Measurements from ENCODE around the gene CDH2.

The CDH2 gene

GRCh38 chr18:28079883-28080282, 97.0 kb downstream of the CDH2 start:
- no peak for DNase-seq

- no peak for DNase-seq
These were observed 98.1 kb downstream of the CDH2 start for GRCh38 chr18:28078849-28079248.

DNA sequence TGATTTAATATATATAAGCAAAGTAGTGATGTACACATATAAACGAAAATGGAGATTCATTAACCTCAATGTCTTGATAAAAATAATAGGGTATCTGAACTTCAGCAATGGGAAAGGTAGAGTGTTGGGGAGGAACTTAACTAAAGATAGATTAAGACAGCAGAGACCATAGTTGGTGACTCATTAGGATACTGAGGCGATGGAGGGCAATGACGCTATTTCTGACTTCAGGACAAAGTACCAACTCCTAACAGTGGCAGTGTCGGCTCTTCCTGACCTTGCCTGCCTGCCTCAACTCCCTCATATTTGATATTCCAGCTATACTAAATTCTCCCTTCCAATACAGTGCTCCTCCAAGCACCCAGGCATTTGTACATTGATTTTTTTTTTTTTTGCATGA, 98.6 kb downstream of the CDH2 start:
- DNase-seq: no peak

GRCh38 chr18:28075501-28075900, 101.4 kb downstream of the CDH2 start:
- DNase-seq: no peak

- no peak for DNase-seq
These were observed 102.9 kb downstream of the CDH2 start for GRCh38 chr18:28074076-28074475.

DNA sequence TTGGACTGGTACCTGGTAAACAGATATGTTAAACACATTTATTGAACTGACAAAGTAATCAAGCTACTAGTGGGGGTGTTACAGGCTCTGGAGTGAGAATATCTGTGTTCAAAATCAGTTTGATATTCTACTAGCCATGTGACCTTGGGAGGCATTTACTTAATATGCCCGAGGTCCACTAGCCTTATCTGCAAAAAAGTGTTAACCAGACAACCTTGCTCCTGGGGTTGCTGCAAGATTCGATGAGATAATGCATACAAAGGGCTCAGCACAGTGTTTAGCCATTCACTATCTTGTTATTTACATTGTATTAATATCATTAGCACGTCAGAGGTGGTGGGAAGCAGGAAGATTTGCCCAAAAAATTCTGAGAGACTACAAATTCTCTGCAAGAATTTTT, 103.3 kb downstream of the CDH2 start:
- no peak for DNase-seq

- no peak for DNase-seq
These were observed 105.7 kb downstream of the CDH2 start for GRCh38 chr18:28071199-28071598.

- no peak for DNase-seq
These were observed 108.7 kb downstream of the CDH2 start for GRCh38 chr18:28068207-28068606.

DNA sequence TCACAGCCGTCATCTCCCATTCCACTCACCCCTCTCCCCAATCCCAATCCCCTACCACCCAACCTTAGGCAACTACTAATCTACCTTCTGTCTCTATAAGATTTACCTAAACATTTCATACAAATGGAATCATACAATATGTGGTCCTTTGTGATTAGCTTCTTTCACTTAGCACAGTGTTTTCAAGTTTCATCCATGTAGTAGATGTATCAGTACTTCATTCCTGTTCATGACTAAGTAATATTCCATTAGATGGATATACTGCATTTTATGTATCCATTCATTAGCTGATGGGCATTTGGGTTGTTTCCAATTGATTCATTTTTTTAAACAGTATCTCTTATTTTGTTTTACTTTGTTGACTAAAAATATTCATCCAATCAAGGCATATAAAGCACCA, 109.6 kb downstream of the CDH2 start:
- no peak for DNase-seq

GRCh38 chr18:28065793-28066186, 111.1 kb downstream of the CDH2 start:
- no peak for DNase-seq

DNA sequence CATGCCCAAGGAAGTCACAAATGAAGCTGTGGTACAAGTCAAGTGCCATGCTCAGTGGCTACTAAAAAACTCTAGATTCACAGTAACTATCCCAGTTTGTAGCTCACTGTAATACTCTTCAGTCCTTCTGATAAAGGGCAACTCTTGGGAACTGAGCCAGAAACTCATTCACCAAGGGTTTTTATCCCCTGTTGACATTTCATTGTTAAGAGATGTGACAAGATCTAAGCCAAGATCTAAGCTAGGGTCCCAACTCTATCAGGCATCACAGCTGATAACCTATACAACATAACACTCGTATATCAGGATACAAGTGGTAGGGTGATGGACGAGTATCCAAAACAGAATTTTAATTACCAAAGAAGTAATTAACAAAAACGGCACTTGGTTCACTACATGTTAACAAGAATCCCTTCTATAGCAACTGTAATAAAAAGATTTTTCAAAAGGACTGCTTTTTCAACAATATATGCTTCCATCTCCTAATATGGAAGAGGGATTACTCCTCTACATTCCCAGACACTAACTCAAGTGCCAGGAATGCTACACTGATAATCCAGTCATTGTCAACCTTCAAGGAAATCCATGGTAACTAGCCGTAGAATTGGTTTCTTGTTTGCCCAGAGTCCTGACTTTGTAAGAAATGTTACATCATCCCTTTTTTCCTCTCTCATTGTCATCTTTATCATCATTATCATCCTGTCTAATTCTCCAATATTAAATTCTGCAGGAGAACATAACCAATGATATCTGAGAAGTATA, 111.7 kb downstream of the CDH2 start:
- DNase-seq: no peak

GRCh38 chr18:28063926-28064325, 113.0 kb downstream of the CDH2 start:
- DNase-seq: no peak

DNA sequence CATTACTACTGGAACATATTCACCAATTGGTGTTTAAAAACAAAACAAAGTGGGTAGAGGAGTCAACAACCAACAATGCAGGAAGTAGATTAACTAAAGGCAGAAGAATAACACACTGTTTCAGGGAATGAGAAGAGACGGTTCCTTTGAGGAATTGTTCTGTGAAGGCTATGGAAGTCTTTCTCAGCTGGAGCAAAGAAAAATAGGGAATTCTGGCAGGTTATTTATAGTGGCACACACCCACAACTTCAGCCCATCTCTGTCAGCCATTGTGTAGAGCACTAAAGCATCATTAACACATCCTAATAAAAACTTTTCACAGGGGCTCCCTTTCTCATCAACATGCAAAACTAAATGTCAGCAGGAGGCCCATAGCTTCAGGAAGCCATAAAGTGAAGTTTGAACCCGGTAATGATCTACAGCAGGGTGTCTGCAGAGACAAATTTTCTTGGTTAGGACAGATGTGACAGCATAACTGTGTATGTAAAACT, 113.6 kb downstream of the CDH2 start:
- no peak for DNase-seq

GRCh38 chr18:28062443-28062842, 114.5 kb downstream of the CDH2 start:
- no peak for DNase-seq

GRCh38 chr18:28059861-28060260, 117.1 kb downstream of the CDH2 start:
- no peak for DNase-seq

GRCh38 chr18:28050545-28050944, 126.4 kb downstream of the CDH2 start:
- DNase-seq: no peak

- no peak for DNase-seq
These were observed 128.3 kb downstream of the CDH2 start for GRCh38 chr18:28048612-28049011.

- no peak for DNase-seq
These were observed 131.1 kb downstream of the CDH2 start for GRCh38 chr18:28045880-28046279.

GRCh38 chr18:28045176-28045810, 131.6 kb downstream of the CDH2 start:
- no peak for DNase-seq

DNA sequence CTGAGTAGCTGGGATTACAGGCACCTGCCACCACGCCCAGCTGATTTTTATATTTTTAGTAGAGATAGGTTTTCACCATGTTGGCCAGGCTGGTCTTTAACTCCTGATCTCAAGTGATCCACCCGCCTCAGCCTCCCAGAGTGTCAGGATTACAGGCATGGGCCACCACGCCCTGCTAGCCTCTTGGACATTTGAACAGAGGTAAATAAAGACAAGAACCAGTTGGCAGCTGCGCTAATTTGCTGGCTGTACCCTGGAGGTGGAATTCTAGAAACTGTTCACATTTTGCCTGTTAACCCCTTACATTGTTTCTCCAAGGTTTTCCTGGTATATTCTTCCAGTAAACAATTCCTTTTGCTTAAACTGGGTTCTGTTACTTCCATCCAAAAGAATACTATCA, 132.9 kb downstream of the CDH2 start:
- no peak for DNase-seq

DNA sequence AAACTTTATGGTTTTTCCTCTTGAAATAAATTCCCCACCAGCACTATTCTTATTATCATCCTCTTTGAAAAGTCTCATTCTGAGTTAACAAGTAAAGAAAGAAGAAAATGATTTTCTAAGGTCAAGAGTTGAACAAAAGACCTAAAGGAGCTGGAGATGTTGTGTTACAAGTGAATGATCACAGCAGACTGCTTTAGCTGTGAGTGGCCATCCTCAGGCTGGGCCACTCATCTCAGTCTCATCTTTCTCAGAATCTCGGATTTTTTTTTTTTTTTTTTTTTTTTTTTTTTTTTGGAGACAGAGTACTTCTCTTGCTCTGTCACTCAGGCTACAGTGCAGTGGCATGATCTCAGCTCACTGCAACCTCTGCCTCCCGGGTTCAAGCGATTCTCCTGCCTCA, 133.3 kb downstream of the CDH2 start:
- DNase-seq: no peak

DNA sequence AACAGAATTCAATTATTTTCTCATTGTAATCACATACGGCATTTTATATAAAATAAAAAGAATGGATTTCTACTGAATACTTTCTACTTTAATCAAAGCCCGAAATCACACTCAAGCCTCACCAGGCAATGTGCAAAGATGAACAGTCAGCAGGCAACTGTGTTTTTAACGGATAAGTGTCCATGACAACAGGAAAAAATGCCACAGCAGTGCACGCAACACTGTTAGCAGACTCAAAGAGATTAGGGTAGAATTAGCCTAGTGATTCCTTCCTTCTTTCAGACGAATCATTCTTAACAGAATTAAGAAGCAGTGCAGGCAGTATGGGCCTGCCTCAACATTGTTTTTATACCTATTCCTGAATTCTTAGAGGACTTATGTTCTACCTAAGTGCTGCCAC, 135.6 kb downstream of the CDH2 start:
- no peak for DNase-seq

- DNase-seq: no peak
These were observed 136.2 kb downstream of the CDH2 start for GRCh38 chr18:28040716-28041115.

DNA sequence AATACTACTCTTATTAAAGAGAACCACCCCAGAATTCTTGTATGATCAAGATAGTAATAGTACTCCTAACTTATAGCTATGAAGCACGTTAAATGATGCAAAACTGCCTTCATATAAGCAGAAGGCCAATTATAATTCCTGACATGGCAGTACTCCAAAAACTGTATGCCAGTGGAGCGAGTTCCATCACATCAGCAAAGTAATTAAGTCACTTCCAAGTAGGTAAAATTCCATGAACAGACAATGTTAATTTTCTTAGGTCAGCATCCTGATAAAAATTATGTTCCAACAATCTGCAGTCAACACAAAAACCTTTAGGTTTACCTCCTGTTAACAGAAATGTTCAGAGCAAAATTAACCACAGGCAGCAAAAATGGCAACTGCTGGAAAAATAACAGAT, 136.7 kb downstream of the CDH2 start:
- DNase-seq: no peak

DNA sequence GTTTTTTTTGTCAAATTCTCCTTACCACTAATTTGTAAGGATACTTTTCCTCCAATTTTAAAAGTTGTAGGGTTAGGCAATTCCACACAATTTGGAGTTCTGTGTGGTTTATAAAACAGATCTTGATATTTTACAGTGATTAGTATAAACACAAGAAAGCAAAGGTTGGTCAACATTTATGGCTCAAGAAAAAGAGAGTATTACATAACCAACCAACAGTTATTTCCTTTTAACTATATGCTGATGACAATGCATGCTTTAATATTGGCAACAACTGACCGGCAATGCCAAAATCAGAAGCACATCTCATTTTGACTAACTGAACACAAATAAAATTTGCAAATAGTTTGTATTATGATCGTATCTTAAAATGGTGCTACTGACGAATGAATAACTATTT, 137.2 kb downstream of the CDH2 start:
- no peak for DNase-seq
